ENCODE measurements around the gene KIT.

The KIT gene

DNA sequence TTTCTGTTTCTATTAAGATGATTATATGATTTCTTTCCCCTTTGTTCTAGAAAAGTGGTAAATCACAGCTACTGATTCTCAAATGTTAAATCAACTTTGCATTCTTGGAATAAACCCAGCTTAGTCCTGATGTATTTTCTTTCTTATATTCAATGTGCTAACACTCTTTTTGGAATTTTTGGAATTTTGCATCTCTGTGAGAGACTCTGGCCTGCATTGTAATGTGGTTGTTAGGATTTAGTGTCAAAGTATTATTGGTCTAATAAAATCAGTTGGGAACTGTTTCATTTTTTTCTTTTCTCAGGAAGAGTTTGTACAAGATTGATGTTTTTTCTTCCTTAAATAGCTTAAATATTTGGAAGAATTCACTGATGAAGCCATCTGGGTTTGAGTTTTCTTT lies 109.6 kb downstream of the KIT start:
- TF ChIP-seq, protein P1, sequence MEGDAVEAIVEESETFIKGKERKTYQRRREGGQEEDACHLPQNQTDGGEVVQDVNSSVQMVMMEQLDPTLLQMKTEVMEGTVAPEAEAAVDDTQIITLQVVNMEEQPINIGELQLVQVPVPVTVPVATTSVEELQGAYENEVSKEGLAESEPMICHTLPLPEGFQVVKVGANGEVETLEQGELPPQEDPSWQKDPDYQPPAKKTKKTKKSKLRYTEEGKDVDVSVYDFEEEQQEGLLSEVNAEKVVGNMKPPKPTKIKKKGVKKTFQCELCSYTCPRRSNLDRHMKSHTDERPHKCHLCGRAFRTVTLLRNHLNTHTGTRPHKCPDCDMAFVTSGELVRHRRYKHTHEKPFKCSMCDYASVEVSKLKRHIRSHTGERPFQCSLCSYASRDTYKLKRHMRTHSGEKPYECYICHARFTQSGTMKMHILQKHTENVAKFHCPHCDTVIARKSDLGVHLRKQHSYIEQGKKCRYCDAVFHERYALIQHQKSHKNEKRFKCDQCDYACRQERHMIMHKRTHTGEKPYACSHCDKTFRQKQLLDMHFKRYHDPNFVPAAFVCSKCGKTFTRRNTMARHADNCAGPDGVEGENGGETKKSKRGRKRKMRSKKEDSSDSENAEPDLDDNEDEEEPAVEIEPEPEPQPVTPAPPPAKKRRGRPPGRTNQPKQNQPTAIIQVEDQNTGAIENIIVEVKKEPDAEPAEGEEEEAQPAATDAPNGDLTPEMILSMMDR (IDR thresholded peaks at IDR 0.05; ENCODE audit: low read depth, low read length), result no peak
- DNase-seq (ENCODE audit: extremely low read depth, low read depth), result no peak

GRCh38 chr4:54773022-54773421 lies 115.3 kb downstream of the KIT start:
- DNase-seq (ENCODE audit: extremely low read depth, low read depth), result no peak
- TF ChIP-seq, protein P1 (IDR thresholded peaks at IDR 0.05; ENCODE audit: low read depth, low read length), result no peak

- no peak for DNase-seq (ENCODE audit: extremely low read depth, low read depth)
- TF ChIP-seq, protein P1 (IDR thresholded peaks at IDR 0.05; ENCODE audit: low read depth, low read length), result no peak
Observed at GRCh38 chr4:54779036-54779435, 121.3 kb downstream of the KIT start.

DNA sequence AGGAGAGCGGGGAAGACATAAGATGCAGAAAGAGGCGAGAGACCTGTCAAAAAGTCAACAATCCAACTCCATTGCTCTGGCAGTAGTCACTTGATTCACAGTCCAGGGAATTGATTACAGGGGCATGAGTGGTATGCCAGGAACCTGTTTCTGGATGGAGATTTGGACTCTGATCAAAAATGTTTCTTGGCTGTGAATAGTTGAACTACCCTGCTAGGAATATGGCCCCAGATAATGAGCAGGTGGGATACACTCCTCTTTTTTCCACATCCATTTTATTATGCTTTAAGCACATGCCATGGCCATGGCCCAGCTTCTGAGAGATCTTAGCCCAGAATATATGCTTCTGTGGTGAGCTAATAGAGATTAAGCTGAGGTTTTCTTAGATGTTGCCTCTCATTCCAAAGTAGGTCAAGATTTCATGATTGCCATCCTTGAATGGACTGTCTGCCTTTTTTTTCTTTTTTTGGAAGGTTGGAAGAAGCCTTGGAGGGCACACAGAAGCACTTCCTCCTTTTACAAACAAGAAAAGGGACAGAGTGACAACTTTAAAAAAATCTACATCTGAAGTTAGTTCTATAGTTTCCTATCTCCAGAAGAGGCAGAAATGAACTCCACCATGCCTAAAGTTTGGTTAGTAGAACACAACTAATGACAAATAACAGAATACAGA lies 121.9 kb downstream of the KIT start:
- DNase-seq (ENCODE audit: extremely low read depth, low read depth), result no peak
- TF ChIP-seq, protein P1 (IDR thresholded peaks at IDR 0.05; ENCODE audit: low read depth, low read length), result no peak

- DNase-seq (ENCODE audit: extremely low read depth, low read depth), result no peak
- TF ChIP-seq, protein P1 (IDR thresholded peaks at IDR 0.05; ENCODE audit: low read depth, low read length), result no peak
Observed at GRCh38 chr4:54780149-54780495, 122.4 kb downstream of the KIT start.

DNA sequence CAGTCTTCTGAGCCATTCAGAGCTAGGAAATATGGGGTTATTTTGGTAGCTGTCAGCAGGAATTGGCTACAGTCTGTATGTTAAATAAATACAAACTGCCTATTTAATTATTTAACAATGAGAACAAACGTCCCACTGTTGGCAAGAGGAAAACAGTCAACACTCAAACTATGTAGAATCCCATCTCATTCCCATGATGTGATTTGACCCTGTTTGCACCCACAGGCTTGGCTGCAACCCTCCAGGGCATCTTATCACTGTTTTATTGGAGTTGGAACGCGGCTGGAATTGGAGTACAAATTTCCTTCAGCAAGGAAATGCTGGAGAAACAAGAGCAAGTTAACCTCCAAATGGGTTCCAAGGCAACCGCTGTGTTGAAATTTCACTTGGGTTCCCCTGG lies 124.0 kb downstream of the KIT start:
- TF ChIP-seq, protein P1 (IDR thresholded peaks at IDR 0.05; ENCODE audit: low read depth, low read length), result no peak
- no peak for DNase-seq (ENCODE audit: extremely low read depth, low read depth)

GRCh38 chr4:54783402-54784110 lies 125.8 kb downstream of the KIT start:
- TF ChIP-seq, protein P1 (IDR thresholded peaks at IDR 0.05; ENCODE audit: low read depth, low read length), result no peak
- no peak for DNase-seq (ENCODE audit: extremely low read depth, low read depth)
